Psoas muscle (tissue), 8 donors: ENCODE results near the gene CSTB. TPM values are rescaled to one million over a fixed set of nuclear protein-coding genes. Genes with fewer than 3 reads are reported as not detected.

Experiments
- ATAC-seq, 4 donors: fragments of 200-7000 bp; cut with Tn5 transposase; one replicate each; pipeline ENCODE4 v1.9.1; 2020; ENCODE audit warnings: moderate library complexity in 3 of 4, mild to moderate bottlenecking in 2 of 4
- DNase-seq, 2 donors: peaks; one replicate each; pipeline ENCODE4 v3.0.0-alpha.2; 2020
- H3K27ac ChIP-seq: fragments of 200-600 bp; one replicate; pipeline ENCODE4 v1.8.0; 2022
- H3K27me3 ChIP-seq, 3 donors: fragments of 200-600 bp in 1 of 3; one replicate each; pipeline versions ENCODE4 v1.6.1 to v1.8.0; 2013 to 2022; ENCODE audit warnings: low read length in 2 of 3, mild to moderate bottlenecking in 2 of 3, moderate library complexity in 1 of 3; ENCODE audit not compliant: insufficient read depth in 3 of 3
- H3K36me3 ChIP-seq, 2 donors: fragments of 200-600 bp in 1 of 2; one replicate each; pipeline versions ENCODE4 v1.6.1 to v1.8.0; 2013 to 2022; ENCODE audit warnings: low read depth in 1 of 2, mild to moderate bottlenecking in 1 of 2, moderate library complexity in 1 of 2; ENCODE audit not compliant: insufficient read depth in 1 of 2
- H3K4me1 ChIP-seq: fragments of 200-600 bp; one replicate; pipeline ENCODE4 v1.8.0; 2022
- H3K4me3 ChIP-seq: fragments of 200-600 bp; one replicate; pipeline ENCODE4 v1.8.0; 2022; ENCODE audit warnings: mild to moderate bottlenecking
- H3K9me3 ChIP-seq: fragments of 200-600 bp; one replicate; pipeline ENCODE4 v1.8.0; 2022
- CTCF ChIP-seq: fragments of 200-600 bp; IDR thresholded peaks from one replicate; pipeline ENCODE4 v1.8.0; 2022; ENCODE audit warnings: antibody characterized with exemption
- WGBS, 3 donors: extraction: QIAGEN DNeasy Blood & Tissue Kit; methylation state at CpG; one replicate each; pipeline versions ENCODE4 v1.1.6 to v1.1.7; 2013; 5-methylcytosine and 5-hydroxymethylcytosine counted together
- intact Hi-C, 2 donors: fragments of 100-400 bp; cut with DNase I; formaldehyde crosslinking; loops; one replicate each; pipeline versions ENCODE4 v1.11.0 to v1.14.2; 2022
- polyA plus RNA-seq, 3 donors: library from polyadenylated mRNA; stranded (reverse); fragments of 200-250 nt; gene quantifications; one replicate each; pipeline ENCODE4 v1.2.3, GENCODE V29; 2013
- total RNA-seq, 4 donors: library from RNA; stranded (reverse); fragmentation: NEBNext Ultra II Directional in 2 of 4; extraction: Animal tissue kit (Norgen Biotek cat#: 25700) in 2 of 4; gene quantifications; one replicate each; pipeline versions ENCODE4 v1.2.1 to v1.2.4, GENCODE V29; 2021 to 2023
- donor health status: healthy with polysubstance abuse.
- donor health status: DM: no; HTN: no; CAD: no; lungs with moderate emphysema.
- donor health status: Bipolar disorder and iron deficiency.
- donor health status: healthy.
- donor health status: DM: yes; HTN: yes; CAD: no.
- donor health status: DM: no; HTN: no; CAD: no.
- donor health status: DM: no; HTN: no; CAD: no.
- donor health status: DM: yes; HTN: yes; CAD: no.

The CSTB gene
- total and polyA plus RNA-seq, 7 donors, result 16.0 to 35.2 (median 21.3) TPM

- Histone ChIP-seq H3K4me3 (no peak overlapping the region), H3K36me3 (peaks cover 12 to 100% of the 10 kb centered on the region in 2 donors), H3K27me3 (no peaks in the 10 kb centered on the region), H3K9me3 (no peaks in the 10 kb centered on the region), H3K4me1 (no peaks in the 10 kb centered on the region), H3K27ac (no peak overlapping the region)
- ATAC-seq (no peak), DNase-seq (no peak)
- no peak for TF ChIP-seq CTCF
- 90 to 94% (median 92%) methylated on average over 17 to 19 of the region's 19 CpGs for WGBS, 3 donors
- intact Hi-C loops, result no loop called here
These were observed 23.3 kb upstream of the CSTB start for GRCh38 chr21:43799301-43799840.

GRCh38 chr21:43797925-43798715 is 22.0 kb upstream of the CSTB start:
- intact Hi-C loops, result no loop called here
- Histone ChIP-seq H3K9me3 (no peaks in the 10 kb centered on the region), H3K27ac (no peak overlapping the region), H3K4me1 (no peaks in the 10 kb centered on the region), H3K36me3 (peaks cover 12 to 100% of the 10 kb centered on the region in 2 donors), H3K4me3 (no peak overlapping the region), H3K27me3 (no peaks in the 10 kb centered on the region)
- no peak for TF ChIP-seq CTCF
- WGBS, 3 donors, result 88 to 92% (median 91%) methylated on average over 28 to 30 of the region's 30 CpGs
- DNase-seq (no peak), ATAC-seq (no peak)

- intact Hi-C loops, result no loop called here
- H3K27ac ChIP-seq, result no peak overlapping the region
- no peak for DNase-seq
- H3K36me3 ChIP-seq, result peaks cover 12 to 100% of the 10 kb centered on the region in 2 donors
- 92 to 93% (median 92%) methylated on average over 19 of the region's 19 CpGs for WGBS, 3 donors
- H3K9me3 ChIP-seq, result no peaks in the 10 kb centered on the region
- no peaks in the 10 kb centered on the region for H3K27me3 ChIP-seq
- TF ChIP-seq CTCF, result no peak
- H3K4me1 ChIP-seq, result no peaks in the 10 kb centered on the region
- ATAC-seq, result no peak
- H3K4me3 ChIP-seq, result no peak overlapping the region
These were observed 21.3 kb upstream of the CSTB start for GRCh38 chr21:43797415-43797814.

GRCh38 chr21:43794857-43795256 is 18.7 kb upstream of the CSTB start:
- no peak for DNase-seq

More at GRCh38 chr21:43794857-43795256, 18.7 kb upstream of the CSTB start:
- TF ChIP-seq CTCF, result no peak
- 84 to 87% (median 85%) methylated on average over 11 to 14 of the region's 14 CpGs for WGBS, 3 donors
- intact Hi-C loops, result no loop called here
- Histone ChIP-seq H3K9me3 (no peaks in the 10 kb centered on the region), H3K4me3 (no peak overlapping the region), H3K36me3 (peaks cover 10 to 93% of the 10 kb centered on the region in 2 donors), H3K27me3 (no peaks in the 10 kb centered on the region), H3K27ac (no peak overlapping the region), H3K4me1 (peaks cover 11% of the 10 kb centered on the region)
- ATAC-seq, result no peak
